Measurements from ENCODE around the gene COL21A1.

DNA sequence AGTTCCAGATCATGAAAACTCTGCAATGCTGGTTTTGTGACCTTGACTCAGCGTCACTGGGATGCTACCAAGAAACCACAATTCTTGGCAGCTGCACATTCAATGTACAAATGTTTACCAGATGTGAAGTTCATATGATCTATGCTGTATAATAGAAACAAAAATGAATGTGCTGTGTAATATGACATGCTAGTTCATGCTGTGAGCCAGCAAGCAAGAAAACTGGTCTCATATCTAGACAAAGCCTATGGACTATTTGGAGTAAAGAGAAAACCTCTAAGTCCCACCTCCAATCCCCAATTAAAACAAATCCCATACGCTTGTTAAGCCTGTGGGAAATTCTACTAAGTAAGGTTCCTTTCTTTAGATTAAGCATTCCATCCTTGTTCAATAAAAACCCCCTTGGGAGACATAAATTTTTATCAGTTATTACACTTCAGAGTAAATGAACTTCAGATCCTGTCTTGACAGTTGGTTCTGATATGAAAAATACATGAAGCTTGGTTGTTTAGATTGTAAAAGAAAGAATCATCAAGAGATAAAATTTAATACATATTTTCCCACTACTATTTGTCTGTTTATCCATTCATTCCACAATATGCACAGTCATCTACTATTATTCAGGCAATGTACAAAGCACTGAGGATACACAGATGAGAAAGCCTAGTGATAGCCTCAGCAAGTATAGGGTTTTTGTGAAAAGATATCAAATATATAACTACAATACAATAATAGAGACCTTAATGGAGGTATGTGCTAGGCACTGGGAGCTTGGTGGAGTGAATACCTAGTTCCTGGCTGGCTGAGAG lies 20.1 kb downstream of the COL21A1 start:
- TF ChIP-seq EP300 (IDR thresholded peaks at IDR 0.05) = no peak
- TF ChIP-seq, protein P1, sequence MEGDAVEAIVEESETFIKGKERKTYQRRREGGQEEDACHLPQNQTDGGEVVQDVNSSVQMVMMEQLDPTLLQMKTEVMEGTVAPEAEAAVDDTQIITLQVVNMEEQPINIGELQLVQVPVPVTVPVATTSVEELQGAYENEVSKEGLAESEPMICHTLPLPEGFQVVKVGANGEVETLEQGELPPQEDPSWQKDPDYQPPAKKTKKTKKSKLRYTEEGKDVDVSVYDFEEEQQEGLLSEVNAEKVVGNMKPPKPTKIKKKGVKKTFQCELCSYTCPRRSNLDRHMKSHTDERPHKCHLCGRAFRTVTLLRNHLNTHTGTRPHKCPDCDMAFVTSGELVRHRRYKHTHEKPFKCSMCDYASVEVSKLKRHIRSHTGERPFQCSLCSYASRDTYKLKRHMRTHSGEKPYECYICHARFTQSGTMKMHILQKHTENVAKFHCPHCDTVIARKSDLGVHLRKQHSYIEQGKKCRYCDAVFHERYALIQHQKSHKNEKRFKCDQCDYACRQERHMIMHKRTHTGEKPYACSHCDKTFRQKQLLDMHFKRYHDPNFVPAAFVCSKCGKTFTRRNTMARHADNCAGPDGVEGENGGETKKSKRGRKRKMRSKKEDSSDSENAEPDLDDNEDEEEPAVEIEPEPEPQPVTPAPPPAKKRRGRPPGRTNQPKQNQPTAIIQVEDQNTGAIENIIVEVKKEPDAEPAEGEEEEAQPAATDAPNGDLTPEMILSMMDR (IDR thresholded peaks at IDR 0.05) = no peak

All from gastroesophageal sphincter (tissue), 3 donors.